GM21723 (cell line): ENCODE measurements around the gene RBM44.
A peak's percentile ranks its signal among the peaks of the same experiment; 100 is the strongest.
"Not testable (repeated sequence)": the region's sequence is repeated elsewhere in the genome, so short reads cannot be mapped to it uniquely, and the experiment has no call there.

Experiments
- ATAC-seq: cut with Tn5 transposase; IDR thresholded peaks from one replicate; pipeline ENCODE4 v1.9.1; 2021; ENCODE audit warnings: mild to moderate bottlenecking, moderate library complexity; ENCODE audit not compliant: unreplicated experiment

The RBM44 gene, protein sequence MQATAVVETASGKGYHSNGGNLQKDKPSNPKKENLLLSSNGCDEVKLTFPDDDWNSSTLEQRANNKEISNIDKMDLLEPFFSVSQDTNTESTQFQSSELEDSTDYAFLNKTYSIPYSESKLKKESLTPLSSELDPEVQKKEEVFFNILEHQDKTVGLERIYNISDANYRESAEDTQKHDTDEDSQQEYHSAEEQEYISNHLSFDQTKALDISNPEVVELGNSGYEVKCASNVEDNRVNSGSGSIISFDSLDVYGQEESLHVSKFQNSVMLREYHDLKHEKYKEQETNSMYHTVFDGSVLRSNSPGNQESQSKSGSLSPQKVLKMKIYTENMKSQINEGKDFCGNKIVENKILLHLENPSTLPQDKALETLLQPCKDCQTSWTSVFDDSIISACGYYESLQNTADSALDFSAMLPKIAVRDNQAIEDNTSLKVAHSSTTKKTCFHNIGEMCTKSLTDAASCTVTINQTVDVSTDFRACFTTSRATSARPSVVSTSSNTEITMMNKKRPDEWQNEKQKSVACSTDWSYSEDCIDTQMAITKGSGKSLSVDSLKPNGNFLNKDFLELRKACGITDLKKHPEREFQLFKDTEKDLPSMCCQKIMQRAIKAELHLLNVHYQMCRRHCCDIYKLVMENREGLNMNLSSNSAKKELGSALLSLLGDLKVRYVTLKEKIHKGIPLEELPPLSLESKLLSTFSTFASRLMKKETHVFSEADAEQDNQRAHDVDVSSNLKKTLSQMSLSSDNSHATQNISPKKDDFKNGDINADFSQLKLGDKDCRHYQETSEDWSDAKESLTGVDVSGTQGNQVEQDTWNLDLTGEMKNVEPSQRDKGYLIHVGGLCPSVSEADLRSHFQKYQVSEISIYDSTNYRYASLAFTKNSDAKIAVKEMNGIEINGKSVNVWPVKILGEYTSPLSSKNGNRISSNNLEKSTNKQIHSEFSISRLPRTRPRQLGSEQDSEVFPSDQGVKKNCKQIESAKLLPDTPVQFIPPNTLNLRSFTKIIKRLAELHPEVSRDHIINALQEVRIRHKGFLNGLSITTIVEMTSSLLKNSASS

DNA sequence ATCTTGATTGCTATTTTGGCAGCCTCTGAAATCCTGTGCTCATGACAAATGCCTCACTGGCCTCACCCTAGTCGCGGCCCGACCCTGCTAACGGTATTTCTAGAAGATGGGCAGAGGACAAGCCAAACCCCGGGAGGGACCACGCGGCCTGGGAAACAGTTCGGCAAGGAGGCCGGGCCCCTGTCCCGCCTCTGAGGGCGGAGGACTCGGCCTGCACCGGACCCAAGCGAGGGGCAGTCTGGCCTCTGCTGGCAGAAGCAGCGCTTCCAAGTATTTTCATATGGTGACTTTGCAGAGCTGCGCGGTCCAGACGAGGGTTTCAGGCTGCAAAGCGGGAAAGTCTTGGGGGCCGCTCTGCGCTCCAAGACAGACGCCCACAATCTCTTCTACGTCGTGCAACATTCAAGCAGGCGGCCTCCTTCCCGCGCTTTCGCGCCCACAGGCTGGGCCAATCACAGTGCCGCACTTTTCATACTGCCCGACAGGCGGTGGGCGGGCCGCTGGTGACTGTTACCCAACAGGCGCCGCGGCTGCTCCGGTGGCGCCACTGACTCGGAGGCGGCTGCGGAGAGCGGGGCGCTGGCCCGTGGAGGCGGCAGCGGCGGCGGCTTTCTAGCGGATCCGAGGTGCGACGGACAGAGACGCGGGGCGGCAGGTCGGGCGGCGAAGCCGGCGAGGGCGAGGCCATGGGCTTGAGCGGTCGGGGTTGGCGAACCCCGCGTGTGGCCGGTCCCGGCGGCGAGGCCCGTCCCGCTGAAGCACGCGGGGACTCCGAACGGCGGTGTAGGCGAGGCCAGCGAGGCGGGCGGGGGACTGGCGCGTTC lies at the start of gene RBM44:
Gene RBM44, plus strand, starts transcription at position 544 of the 824 bp plus-strand sequence. CDS start 14,831 bp downstream, outside the sequence.
- no peak for ATAC-seq

DNA sequence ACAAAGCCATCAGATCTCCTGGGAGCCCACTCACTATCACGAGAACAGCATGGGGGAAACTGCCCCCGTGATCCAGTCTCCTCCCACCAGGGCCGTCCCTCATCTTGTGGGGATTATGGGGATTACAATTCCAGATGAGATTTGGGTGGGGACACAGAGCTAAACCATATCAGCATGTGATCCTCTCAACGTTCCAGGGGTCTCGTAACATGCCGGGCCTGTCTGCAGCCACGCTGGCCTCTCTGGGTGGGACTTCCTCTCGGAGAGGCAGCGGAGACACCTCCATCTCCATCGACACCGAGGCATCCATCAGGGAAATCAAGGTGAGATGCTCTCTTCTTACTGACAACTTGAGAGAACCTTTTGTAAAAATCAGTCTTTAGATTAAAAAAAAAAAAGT lies 49.6 kb upstream of the RBM44 start:
- no peak for ATAC-seq

DNA sequence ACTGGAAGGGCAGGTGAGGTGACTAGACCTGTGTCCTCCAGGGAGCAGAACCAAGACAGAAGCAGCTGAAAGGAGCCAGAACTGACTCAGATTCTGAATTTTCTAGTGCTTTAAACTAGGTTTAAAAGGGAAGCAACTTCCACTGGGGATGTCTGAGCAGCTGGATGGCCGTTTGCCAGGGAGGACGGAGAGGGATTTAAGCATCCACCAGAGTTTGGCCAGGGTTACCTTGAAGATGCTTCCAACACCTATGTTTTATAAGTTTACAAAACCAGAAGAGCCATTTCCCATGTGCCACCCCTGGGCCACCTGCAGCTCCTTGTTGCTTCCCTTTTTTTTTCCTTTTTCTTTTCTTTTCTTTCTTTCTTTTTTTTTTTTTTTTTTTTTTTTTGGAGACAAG lies 48.6 kb upstream of the RBM44 start:
- no peak for ATAC-seq

DNA sequence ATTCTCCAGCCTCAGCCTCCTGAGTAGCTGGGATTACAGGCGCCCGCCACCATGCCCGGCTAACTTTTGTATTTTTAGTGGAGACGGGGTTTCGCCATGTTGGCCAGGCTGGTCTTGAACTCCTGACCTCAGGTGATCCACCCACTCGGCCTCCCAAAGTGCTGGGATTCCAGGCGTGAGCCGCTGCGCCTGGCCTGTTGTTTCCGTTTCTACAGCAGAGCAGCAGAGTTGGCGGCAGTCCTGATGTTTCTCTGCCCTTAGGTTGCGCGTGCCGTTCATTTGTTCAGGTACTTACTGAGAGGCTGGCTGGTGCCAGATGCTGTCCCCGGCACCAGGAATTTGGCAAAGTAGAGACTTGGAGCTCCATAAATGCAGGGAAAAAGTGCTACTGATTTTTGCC lies 48.1 kb upstream of the RBM44 start:
- ATAC-seq: not testable (repeated sequence)

DNA sequence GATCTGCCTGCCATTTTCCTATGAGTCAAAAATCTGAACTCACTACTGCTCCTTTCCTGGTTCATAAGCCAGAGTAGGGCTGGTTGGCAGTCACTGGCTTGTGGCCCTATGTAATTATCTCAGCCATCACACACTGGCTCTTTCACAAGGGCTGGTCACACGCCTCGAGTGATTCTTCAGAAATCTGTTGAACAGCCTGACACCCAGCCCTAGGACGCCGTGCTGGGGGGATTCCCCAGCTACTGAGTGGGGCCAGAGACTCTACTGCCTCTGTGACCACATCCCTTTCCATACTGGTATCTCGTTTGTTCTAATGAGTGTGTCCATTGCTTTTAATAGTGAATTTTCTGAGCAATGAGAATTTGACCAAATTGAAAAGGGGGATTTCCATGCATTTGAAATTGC lies 45.8 kb upstream of the RBM44 start:
- ATAC-seq: peak; percentile 96

DNA sequence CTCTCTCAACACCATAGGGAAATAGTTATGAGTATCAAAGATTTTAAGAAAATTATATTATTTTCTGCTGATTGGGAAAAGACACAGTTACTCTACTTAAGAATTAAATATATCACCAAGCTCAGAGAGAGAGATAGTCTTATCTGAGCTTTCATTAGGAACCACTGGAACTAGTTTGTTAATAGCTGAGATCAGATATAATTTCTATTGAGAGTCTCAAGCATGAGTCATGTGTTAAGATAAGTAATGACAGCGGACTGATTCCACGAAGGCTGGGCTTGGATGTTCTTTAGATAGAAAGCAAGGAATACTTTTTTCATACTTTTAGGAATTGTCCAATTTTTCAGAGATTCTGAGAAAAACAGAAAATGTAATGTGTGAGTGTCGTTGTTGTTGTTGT lies 44.4 kb upstream of the RBM44 start:
- ATAC-seq: no peak

DNA sequence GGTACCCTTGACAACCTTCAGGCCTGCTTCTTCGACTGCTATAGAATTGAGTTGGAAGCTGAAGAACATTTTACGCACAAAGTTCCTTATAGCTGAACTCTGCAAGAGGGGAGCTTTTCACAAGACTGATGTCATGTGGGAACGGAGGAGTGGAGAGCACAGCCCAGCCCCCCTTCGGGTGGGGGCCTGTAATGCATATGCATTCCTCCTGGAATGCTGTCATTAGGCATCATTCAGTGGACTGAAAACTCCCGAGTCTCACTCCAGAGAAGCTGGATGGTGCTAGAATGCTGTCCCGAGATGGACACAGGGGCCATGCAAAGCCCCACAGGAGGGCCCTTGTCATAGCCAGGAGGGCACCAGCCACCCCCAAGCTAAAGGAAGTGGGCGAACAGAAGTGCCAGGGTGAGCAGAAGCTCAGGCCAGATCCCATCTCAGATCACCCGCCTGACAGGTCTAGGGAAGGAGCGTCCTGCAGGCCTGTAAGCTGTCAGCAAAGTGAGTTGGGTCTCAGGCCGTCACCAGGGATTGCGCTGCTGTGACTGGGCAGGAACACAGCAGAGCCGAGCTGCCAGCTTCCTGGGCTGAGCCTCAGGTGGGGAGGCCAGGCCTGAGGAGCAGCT lies 43.8 kb upstream of the RBM44 start:
- no peak for ATAC-seq

DNA sequence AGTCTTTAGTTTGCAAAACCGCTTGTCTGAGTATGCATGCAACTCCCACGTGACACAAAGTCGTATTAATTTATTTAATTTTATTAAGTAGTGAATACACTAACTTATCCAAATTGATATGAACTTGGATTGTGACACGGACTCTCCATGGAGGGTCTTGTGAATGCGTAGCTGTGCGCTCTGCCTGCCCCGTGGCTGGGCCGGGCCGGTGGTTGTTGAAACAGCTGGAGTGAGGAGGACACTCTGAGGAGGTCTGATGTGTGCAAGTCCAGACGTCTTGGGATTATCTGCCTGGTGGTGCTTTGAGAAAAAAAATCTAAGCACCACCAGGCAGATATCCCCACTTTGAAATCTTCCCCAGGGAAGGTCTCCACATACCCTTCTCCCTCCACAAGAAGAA lies 41.0 kb upstream of the RBM44 start:
- ATAC-seq: no peak

DNA sequence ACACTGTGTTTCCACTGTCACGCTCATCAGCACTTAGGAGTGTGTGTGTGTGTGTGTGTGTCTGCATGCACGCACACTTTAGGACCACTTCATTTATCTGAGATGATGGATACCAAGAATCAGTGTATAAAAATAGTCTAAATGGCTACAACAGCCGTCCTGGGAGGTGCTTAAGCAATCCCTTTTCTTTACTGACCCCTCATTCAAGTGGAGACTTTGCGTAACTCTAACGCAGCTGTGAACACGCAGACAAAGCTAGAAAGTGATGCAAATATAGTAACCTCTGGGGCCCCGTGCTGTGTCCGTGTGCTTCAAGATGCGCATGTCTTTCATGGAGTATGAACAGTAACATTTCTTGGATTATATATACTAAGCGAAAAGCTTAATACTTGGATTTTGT lies 40.4 kb upstream of the RBM44 start:
- no peak for ATAC-seq

DNA sequence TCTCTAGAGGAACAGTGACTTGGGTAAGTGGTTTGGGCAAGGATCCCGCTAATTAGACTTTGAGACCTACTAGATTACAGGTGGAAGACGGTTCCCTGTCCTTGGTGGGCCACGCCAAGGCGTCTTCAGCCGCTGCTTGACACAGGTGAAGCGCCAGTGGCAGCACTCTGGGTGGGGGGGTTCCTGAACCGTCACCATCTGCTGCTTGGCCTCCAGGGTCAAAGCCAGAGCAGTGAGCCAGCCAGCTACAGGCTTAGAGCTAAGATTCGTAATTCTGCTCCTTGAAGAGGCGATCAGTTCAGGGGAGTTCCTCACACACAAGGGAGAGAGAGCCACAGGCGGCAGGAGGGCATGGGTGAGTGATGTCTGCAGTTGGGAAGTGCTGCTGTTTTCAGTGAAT lies 39.4 kb upstream of the RBM44 start:
- no peak for ATAC-seq

DNA sequence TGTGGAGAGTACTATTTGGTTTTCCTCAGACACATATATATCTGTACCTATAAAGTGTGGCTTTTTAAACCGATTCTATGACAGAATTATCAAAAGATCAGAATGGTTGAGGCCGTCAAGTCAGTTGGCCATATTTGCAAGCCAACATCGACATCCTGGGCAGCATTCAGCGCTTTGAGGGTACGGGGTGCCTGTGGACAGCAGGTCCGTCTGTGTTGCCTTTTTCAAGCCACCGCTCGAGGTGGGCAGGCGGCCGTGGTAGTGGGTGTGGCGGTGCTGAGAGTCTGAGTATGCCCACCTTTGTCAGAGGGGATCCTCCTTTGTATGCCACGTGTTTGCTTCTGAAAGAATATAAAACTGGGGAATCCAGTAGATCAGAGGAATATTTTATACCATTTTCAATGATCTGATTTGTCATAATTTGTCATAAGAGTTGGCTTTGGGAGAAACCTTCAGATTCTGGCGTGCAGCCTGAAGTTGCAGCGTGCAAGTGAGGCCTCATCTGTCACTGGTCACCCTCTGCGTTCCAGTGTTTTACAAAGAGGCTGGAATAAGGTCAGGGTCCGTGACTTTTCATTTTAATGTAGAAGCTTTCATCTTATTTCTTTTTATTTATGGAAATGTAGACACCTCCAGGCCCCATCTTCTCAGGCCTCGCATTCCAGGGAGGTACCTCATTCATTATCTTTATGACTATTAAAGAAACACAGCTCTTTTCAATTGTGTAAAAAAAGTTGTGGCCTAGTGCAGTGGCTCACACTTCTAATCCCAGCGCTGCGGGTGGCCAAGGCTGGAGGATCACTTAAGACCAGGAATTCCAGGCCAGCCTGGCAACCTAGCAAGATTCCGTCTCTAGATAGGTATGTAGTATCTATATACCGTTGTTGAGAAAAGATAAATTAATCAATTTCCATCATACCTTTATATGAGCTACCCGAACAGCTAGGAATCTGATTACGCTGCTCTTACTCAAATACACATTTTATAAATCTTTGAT lies 37.8 kb upstream of the RBM44 start:
- no peak for ATAC-seq

DNA sequence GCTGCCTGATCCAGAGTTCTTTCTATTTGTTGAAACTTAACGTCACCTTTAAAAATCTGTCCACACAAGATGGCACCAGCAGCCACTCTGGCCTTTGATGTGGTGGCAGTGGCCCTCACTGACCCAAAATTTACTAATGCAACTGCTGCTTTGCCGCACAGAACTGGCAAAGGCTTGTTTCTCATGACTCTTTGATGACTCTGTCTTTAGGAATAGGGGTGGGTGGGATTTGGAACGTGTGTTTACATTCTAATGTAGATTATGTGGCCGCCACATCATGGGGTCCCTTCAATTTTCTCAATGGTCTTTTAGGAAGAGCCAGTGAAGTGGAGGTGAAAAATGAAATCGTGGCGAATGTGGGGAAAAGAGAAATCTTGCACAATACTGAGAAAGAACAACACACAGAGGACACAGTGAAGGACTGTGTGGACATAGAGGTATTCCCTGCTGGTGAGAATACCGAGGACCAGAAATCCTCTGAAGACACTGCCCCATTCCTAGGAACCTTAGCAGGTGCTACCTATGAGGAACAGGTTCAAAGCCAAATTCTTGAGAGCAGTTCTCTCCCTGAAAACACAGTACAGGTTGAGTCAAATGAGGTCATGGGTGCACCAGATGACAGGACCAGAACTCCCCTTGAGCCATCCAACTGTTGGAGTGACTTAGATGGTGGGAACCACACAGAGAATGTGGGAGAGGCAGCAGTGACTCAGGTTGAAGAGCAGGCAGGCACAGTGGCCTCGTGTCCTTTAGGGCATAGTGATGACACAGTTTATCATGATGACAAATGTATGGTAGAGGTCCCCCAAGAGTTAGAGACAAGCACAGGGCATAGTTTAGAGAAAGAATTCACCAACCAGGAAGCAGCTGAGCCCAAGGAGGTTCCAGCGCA lies 36.0 kb upstream of the RBM44 start:
- ATAC-seq: not testable (repeated sequence)

DNA sequence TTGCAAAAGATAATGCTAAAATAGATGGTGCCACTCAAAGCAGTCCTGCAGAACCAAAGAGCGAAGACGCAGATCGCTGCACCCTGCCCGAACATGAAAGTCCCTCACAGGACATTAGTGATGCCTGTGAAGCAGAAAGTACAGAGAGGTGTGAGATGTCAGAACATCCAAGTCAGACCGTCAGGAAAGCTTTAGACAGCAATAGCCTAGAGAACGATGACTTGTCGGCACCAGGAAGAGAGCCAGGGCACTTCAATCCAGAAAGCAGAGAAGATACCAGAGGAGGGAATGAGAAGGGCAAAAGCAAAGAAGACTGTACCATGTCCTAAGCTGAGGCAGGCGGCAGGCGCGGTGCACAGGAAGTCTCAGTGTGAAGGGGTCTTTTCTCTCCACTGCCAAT lies 34.8 kb upstream of the RBM44 start:
- ATAC-seq: no peak

DNA sequence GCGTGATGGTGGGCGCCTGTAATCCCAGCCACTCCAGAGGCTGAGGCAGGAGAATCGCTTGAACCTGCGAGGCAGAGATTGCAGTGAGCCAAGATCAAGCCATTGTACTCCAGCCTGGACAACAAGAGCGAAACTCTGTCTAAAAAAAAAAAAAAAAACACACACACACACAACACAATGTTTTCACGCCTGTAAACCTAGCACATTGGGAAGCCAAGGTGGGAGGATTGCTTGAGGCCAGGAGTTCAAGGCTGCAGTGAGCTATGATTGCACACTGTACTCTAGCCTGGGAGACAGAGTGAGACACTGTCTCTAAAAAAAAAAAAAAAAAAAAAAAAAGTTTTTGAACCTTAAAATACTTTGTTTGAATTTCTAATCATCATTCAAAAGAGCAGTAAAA lies 33.5 kb upstream of the RBM44 start:
- not testable (repeated sequence) for ATAC-seq

DNA sequence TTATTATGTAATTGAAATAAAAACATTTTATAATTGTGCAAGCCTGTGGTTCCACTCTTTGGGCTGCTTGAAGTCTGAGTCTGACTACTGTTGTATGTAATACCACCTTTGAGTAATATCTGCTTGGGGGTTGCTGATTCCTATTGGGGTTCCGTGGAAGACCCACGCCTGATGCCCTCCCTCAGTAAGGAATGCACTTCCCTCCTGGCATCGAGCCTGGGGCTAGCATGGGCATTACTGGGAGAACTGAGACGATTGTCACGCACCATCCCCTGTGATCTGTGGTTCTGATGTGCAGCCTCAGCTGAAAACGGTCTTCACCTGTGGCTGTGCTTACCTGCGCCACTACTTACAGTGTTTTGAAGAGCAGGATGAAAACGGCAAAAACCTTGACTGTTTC lies 32.7 kb upstream of the RBM44 start:
- no peak for ATAC-seq

DNA sequence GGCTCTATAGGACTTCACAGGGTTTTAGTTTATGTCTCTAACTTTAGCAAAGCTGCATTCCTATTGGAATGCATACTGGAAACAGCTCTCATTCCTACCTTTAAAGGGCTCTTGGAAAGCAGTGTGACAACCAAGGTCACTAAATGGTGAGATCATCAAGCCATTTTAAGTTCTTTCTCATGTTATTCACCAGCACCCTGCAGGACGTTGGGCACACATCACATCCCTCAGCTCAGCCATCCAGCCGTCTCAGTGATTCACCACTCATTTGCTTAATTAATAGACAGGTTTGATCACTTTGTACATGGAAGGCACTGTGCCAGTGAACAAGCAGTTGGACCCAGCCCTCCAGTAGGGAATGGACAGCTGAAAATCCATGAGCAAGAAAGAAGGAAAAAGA lies 32.2 kb upstream of the RBM44 start:
- no peak for ATAC-seq

DNA sequence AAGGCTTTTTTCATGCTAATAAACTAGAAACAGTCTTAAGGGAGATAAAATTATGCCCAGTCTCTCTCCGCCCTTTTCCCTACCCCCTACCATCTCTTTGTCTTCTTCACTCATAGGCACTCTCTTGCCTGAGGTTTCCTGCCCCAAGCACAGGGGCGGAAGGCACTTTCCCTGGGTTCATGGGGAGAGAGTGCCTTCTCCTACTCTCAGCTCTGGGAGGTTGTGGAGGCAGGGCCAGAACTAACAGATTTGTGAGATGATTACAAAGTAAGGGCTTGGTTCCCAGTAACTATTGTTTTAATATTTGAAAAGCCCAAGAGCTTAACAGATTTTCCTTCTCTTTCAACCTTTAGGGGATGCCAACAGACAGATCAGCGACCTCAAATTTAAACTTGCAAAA lies 26.1 kb upstream of the RBM44 start:
- ATAC-seq: no peak

DNA sequence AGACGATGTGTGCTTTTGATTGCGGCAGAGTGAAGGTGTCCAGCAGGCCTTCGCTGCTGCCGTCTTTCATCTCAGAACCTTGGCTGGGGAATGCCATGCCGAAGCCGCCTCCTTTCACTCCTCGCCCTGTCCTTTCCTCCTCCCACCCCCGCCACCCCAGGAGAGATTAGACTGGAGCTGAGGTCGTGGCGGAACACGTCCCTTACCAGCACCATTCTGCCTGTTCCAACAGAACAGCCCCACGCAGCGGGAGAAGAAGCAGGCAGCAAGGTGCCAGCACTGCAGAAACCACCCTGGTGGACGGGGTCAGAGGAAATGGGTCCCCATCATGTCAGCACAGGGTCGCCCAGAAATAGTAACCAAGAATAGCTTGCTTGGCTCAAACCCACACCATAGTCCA lies 24.8 kb upstream of the RBM44 start:
- ATAC-seq: no peak
